GM10266 (cell line): ENCODE measurements around the gene FIZ1.
A peak's percentile ranks its signal among the peaks of the same experiment; 100 is the strongest.

ENCODE experiments used
- DNase-seq: peaks from one replicate; pipeline ENCODE4 v3.0.0; 2012; ENCODE audit errors: extremely low spot score
- TF ChIP-seq, protein P1 (sequence below): IDR thresholded peaks from 2 replicates; pipeline ENCODE4 v1.5.1; 2012; ENCODE audit warnings: mild to moderate bottlenecking, low read depth; ENCODE audit not compliant: control insufficient read depth, insufficient read depth; ENCODE audit errors: missing control alignments

Gene FIZ1

GRCh38 chr19:55644191-55644833, 45.0 kb upstream of the FIZ1 start:
- DNase-seq = no peak
- TF ChIP-seq, protein P1, sequence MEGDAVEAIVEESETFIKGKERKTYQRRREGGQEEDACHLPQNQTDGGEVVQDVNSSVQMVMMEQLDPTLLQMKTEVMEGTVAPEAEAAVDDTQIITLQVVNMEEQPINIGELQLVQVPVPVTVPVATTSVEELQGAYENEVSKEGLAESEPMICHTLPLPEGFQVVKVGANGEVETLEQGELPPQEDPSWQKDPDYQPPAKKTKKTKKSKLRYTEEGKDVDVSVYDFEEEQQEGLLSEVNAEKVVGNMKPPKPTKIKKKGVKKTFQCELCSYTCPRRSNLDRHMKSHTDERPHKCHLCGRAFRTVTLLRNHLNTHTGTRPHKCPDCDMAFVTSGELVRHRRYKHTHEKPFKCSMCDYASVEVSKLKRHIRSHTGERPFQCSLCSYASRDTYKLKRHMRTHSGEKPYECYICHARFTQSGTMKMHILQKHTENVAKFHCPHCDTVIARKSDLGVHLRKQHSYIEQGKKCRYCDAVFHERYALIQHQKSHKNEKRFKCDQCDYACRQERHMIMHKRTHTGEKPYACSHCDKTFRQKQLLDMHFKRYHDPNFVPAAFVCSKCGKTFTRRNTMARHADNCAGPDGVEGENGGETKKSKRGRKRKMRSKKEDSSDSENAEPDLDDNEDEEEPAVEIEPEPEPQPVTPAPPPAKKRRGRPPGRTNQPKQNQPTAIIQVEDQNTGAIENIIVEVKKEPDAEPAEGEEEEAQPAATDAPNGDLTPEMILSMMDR = no peak

- no peak for DNase-seq
- TF ChIP-seq, protein P1 = no peak
Measured at GRCh38 chr19:55643887-55644176, 44.5 kb upstream of the FIZ1 start.

GRCh38 chr19:55643003-55643886, 43.9 kb upstream of the FIZ1 start, which contains the start of gene ZNF581:
Gene ZNF581 (plus strand): TSS chr19:55643649. CDS start chr19:55644572, 923 bp downstream.
- DNase-seq = peak; percentile 91
- TF ChIP-seq, protein P1 = no peak

- TF ChIP-seq, protein P1 = no peak
- peak; percentile 50 for DNase-seq
Measured at GRCh38 chr19:55642153-55643002, 43.1 kb upstream of the FIZ1 start.

- TF ChIP-seq, protein P1 = no peak
- peak; percentile 53 for DNase-seq
Measured at GRCh38 chr19:55641426-55642152, 42.3 kb upstream of the FIZ1 start.

DNA sequence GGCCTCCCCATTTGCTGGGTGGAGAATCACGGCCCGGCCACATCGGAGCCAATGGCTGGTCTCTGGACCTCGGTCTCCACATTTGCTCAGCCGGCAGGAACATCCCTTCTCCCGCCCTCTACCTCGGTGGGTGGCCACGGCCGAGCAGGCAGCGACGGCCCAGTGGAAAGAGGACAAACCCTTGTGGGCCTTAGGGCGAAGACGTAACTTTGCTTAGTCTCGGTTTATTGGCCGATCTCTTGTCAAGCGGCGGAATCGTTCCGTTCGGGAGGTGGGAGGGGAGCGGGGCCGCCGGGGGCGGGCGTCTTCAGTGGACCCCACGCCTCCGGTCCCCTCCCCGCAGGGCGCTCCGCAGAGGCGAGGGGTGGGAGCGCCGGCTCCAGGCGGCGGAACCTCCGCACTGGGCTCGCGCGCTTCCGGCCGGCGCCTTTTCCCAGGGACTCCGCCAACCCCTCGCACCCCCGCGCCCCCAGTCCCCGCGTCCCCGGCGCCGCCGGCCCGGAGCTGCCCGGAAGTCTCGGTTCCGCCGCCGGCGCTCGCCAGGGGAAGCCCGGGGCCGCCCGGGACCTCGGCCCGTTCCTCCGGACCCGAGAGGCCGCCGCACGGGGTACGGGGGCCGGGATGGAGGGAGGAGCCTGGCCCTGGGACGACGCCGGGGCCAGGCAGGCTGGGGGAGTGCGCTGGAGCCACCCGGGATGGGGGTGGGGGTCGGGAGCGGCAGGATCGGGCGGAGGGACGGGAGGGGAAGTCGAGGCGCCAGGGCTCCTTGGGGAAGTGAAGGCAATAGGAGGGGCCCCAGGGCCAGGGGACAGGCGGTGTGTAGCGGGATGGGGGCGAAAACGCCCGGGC, 41.5 kb upstream of the FIZ1 start, which contains the start of gene ZNF580:
ZNF580 (plus strand) TSS at position 426 of the 849 bp plus-strand sequence. CDS start 1,507 bp downstream, outside the sequence.
- TF ChIP-seq, protein P1 = no peak
- peak; percentile 81 for DNase-seq
